HL-60 (cell line): Measurements from ENCODE around the gene CACNA1C.

Experiments
- DNase-seq, 2 experiments: peaks; one replicate each; pipeline ENCODE4 v3.0.0-alpha.2; 2010 to 2020; ENCODE audit warnings: low read depth in 1 of 2, low spot score in 1 of 2
- H3K27ac ChIP-seq: fragments of 250-450 bp; sonication (Bioruptor Pico); replicated peaks from 2 replicates; pipeline ENCODE4 v1.5.1; 2020; ENCODE audit warnings: mild to moderate bottlenecking, moderate library complexity
- H3K27me3 ChIP-seq: fragments of 250-450 bp; sonication (Bioruptor Pico); 2 replicates; pipeline ENCODE4 v1.5.1; 2021; ENCODE audit warnings: mild to moderate bottlenecking, moderate library complexity; ENCODE audit not compliant: insufficient read depth, poor library complexity, severe bottlenecking
- H3K4me3 ChIP-seq: replicated peaks from 2 replicates; pipeline ENCODE4 v1.5.1; 2011; ENCODE audit warnings: mild to moderate bottlenecking, control low read depth, low read length; ENCODE audit not compliant: insufficient read depth
- GABPA ChIP-seq: IDR thresholded peaks from 2 replicates; pipeline ENCODE4 v1.6.1; 2012; ENCODE audit warnings: low read depth
- POLR2AphosphoS5 ChIP-seq: IDR thresholded peaks from 2 replicates; pipeline ENCODE4 v1.6.1; 2012; ENCODE audit warnings: low read depth
- SPI1 ChIP-seq: IDR thresholded peaks from 2 replicates; pipeline ENCODE4 v1.6.1; 2012; ENCODE audit warnings: low read depth, mild to moderate bottlenecking, borderline replicate concordance
- TF ChIP-seq, protein P1 (sequence below): IDR thresholded peaks from 2 replicates; pipeline ENCODE4 v1.6.1; 2012; ENCODE audit warnings: low read depth; ENCODE audit not compliant: insufficient replicate concordance
- TF ChIP-seq, protein P2 (sequence below): IDR thresholded peaks from one replicate; pipeline ENCODE4 v1.5.1; 2011; ENCODE audit warnings: low read length, control low read depth, inconsistent platforms; ENCODE audit not compliant: insufficient read depth

Gene CACNA1C

GRCh38 chr12:2214411-2214810 lies 161.6 kb downstream of the CACNA1C start:
- no peak overlapping the region for H3K4me3 ChIP-seq
- no peak overlapping the region for H3K27ac ChIP-seq
- TF ChIP-seq POLR2AphosphoS5 (no peak), SPI1 (no peak), GABPA (no peak)
- TF ChIP-seq, protein P1, sequence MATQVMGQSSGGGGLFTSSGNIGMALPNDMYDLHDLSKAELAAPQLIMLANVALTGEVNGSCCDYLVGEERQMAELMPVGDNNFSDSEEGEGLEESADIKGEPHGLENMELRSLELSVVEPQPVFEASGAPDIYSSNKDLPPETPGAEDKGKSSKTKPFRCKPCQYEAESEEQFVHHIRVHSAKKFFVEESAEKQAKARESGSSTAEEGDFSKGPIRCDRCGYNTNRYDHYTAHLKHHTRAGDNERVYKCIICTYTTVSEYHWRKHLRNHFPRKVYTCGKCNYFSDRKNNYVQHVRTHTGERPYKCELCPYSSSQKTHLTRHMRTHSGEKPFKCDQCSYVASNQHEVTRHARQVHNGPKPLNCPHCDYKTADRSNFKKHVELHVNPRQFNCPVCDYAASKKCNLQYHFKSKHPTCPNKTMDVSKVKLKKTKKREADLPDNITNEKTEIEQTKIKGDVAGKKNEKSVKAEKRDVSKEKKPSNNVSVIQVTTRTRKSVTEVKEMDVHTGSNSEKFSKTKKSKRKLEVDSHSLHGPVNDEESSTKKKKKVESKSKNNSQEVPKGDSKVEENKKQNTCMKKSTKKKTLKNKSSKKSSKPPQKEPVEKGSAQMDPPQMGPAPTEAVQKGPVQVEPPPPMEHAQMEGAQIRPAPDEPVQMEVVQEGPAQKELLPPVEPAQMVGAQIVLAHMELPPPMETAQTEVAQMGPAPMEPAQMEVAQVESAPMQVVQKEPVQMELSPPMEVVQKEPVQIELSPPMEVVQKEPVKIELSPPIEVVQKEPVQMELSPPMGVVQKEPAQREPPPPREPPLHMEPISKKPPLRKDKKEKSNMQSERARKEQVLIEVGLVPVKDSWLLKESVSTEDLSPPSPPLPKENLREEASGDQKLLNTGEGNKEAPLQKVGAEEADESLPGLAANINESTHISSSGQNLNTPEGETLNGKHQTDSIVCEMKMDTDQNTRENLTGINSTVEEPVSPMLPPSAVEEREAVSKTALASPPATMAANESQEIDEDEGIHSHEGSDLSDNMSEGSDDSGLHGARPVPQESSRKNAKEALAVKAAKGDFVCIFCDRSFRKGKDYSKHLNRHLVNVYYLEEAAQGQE: no peak
- TF ChIP-seq, protein P2, sequence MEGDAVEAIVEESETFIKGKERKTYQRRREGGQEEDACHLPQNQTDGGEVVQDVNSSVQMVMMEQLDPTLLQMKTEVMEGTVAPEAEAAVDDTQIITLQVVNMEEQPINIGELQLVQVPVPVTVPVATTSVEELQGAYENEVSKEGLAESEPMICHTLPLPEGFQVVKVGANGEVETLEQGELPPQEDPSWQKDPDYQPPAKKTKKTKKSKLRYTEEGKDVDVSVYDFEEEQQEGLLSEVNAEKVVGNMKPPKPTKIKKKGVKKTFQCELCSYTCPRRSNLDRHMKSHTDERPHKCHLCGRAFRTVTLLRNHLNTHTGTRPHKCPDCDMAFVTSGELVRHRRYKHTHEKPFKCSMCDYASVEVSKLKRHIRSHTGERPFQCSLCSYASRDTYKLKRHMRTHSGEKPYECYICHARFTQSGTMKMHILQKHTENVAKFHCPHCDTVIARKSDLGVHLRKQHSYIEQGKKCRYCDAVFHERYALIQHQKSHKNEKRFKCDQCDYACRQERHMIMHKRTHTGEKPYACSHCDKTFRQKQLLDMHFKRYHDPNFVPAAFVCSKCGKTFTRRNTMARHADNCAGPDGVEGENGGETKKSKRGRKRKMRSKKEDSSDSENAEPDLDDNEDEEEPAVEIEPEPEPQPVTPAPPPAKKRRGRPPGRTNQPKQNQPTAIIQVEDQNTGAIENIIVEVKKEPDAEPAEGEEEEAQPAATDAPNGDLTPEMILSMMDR: no peak
- DNase-seq: no peak
- no peaks in the 10 kb centered on the region for H3K27me3 ChIP-seq

GRCh38 chr12:2215709-2216560 lies 163.1 kb downstream of the CACNA1C start:
- TF ChIP-seq, protein P2: no peak
- no peak for TF ChIP-seq SPI1
- TF ChIP-seq POLR2AphosphoS5: no peak
- TF ChIP-seq GABPA: no peak
- TF ChIP-seq, protein P1: no peak
- DNase-seq: no peak
- no peak overlapping the region for H3K27ac ChIP-seq
- no peak overlapping the region for H3K4me3 ChIP-seq
- H3K27me3 ChIP-seq: no peaks in the 10 kb centered on the region

- DNase-seq: no peak
- H3K27me3 ChIP-seq: no peaks in the 10 kb centered on the region
- no peak overlapping the region for H3K4me3 ChIP-seq
- H3K27ac ChIP-seq: no peak overlapping the region
- TF ChIP-seq GABPA: no peak
- no peak for TF ChIP-seq POLR2AphosphoS5
- TF ChIP-seq, protein P2: no peak
- TF ChIP-seq, protein P1: no peak
- no peak for TF ChIP-seq SPI1
Observed at GRCh38 chr12:2218706-2219105, 165.9 kb downstream of the CACNA1C start.
